Effector memory CD4-positive, alpha-beta T cell (primary cell): ENCODE data around the gene DENND5A.

Experiments
- DNase-seq, 3 donors: peaks; one replicate each; pipeline ENCODE4 v3.0.0-alpha.2; 2020
- H3K27ac ChIP-seq: 2 replicates; pipeline ENCODE4 v1.7.0; 2013; ENCODE audit warnings: mild to moderate bottlenecking, low read length, moderate library complexity; ENCODE audit not compliant: insufficient read depth, poor library complexity, severe bottlenecking
- H3K27me3 ChIP-seq: replicated peaks from 2 replicates; pipeline ENCODE4 v1.7.0; 2013; ENCODE audit warnings: mild to moderate bottlenecking, low read length; ENCODE audit not compliant: insufficient read depth, control insufficient read depth, poor library complexity, severe bottlenecking
- H3K36me3 ChIP-seq: 2 replicates; pipeline ENCODE4 v1.7.0; 2013; ENCODE audit warnings: mild to moderate bottlenecking, low read length, moderate library complexity; ENCODE audit not compliant: control insufficient read depth, insufficient read depth
- H3K4me1 ChIP-seq: 2 replicates; pipeline ENCODE4 v1.7.0; 2013; ENCODE audit warnings: low read length, mild to moderate bottlenecking; ENCODE audit not compliant: control insufficient read depth, insufficient read depth, poor library complexity, severe bottlenecking
- H3K4me3 ChIP-seq: 2 replicates; pipeline ENCODE4 v1.7.0; 2013; ENCODE audit warnings: low read length, low read depth, mild to moderate bottlenecking; ENCODE audit not compliant: insufficient read depth, poor library complexity, severe bottlenecking
- H3K9me3 ChIP-seq: 2 replicates; pipeline ENCODE4 v1.7.0; 2013; ENCODE audit warnings: mild to moderate bottlenecking, low read length, moderate library complexity; ENCODE audit not compliant: control insufficient read depth

The DENND5A gene

DNA sequence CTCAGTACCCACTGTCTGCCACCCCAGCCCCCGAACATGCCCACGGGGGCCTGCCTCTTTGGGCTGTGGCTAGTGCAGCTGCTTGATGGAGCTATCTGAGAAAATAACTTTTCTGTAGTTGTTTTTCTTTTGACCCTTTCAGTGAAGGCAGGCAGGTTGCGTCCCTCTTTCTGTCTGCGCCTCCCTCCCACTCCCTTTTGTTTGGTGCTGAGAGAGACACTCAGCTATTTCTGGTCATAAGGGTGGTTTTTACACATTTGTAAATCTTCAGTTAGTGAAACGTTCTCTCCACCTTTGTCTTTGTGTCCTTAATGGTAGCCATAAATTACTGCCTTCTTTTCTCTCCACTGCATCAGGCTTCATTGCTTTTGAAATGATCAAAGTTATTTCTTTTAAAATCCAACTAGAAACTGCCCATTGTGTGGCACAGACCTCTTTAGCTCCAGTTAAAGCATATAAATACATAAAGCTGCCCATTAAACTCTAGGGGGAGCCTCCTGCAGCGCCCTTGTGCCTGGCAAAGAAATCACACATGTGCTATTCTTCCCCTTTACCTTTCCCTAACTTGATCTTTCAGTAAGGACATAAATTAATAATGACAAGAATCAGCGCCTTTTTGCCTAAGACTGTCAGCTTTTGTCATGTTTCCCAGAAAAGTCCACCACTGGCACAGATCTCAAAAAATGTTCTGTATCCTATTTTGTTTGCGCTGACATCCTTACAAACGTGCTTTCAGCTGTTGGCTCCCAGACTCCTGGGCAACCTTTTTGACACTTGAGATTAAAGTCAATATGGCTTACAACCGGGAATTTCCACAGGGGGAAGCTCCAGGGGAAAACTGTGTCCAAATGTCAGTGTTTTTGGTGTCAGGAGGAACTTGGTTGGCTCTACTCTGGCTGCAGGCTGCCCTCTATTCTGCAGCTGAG is 172.0 kb downstream of the DENND5A start:
- DNase-seq, result no peak
- H3K27me3 ChIP-seq, result peaks cover 18% of the 10 kb centered on the region
- no peaks in the 10 kb centered on the region for H3K4me1 ChIP-seq
- H3K27ac ChIP-seq, result no peak overlapping the region
- H3K36me3 ChIP-seq, result no peaks in the 10 kb centered on the region
- no peak overlapping the region for H3K4me3 ChIP-seq
- no peaks in the 10 kb centered on the region for H3K9me3 ChIP-seq

DNA sequence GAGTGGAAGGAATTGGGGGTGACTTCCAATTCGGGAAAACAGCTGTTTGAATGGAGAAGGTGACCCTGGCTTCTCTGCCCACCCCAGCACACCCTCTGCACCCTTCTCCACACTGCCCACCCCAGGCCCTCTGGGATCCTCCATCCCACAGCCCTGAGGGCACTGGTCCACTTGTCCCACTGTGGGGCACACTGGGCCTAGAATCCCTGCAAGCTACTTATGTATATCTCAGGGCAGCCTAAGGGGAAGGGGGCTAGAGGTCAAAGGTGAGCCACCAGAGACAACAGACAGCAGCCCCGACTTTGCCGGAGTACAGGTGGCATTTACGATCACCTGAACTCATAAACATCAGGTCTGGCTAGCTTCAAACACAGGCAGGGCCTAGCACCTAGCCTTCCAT is 173.1 kb downstream of the DENND5A start:
- no peaks in the 10 kb centered on the region for H3K9me3 ChIP-seq
- DNase-seq, result no peak
- peaks cover 18% of the 10 kb centered on the region for H3K27me3 ChIP-seq
- no peak overlapping the region for H3K27ac ChIP-seq
- no peak overlapping the region for H3K4me3 ChIP-seq
- no peaks in the 10 kb centered on the region for H3K4me1 ChIP-seq
- no peaks in the 10 kb centered on the region for H3K36me3 ChIP-seq

DNA sequence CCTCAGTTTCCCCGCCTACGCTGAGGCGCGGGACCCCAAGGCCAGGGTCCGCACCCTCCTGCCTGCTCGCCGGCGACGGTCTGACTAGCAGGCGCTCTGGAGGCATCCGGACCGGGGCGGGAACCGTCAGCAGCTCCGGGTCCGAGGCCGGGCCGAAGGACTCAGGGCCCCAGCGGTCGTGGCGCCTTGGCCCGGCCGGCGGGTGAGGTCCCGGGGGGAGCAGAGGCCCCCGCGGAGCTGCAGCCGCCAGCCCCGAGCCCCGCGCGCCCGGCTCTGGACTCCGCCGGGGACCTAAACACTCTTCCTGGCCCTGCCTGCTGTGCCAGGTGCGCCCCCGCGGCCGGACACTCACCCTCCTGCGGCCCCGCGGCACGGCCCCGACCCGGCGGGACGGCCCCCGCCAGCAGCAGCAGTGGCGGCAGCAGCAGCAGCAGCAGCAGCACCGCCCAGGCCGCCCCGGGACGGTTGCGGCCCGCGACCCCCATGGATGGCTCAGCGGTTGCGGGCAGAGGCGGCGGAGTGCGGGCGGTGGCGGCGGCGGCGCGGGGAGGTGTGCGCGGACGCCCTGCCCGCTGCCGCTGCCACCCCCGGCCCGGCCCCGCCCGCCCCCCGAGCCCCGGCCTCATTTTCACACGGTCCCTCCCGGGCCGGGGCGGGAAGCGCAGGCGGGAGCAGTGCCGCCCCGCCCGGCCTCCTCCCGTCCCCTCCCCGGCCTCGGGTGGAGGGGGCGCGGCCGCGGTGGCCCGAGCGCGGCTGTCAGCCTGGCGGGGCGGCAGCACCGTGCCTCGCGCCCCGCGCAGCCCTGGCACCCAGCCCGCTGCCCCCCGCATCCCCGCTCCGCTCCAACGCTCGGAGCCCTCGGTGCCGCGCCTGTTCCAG is 173.9 kb downstream of the DENND5A start, which contains the start of gene SCUBE2:
Gene SCUBE2 (minus strand): TSS at position 556 of the 879 bp plus-strand sequence. CDS start 71 bp downstream, at position 485.
- no peak within 1 kb of the TSS for H3K27ac ChIP-seq

DNA sequence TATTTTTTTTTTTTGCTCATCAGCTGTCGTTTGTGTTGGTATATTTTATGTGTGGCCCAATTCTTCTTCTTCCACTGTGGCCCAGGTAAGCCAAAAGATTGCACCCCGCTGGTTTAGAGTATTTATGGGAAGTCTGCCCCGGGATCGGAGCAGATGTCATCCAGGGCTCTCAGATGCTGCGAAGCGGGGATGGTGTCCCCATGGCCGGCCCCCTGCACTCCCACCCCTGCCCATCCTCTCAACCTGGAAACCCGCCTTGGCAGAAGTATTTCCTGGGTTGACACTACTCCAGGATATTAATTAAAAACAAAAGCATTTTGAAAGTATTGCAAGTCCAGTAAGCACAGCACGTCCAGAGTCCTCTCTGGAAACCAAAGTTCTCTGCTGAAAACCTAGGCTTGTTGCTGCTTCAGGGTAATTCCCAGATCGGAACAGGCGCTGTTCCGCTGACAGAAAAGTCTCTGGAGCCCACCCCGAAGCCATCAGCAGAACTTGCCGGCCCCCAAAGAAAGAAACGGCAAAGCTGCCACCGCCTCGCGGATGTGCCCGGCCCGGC is 174.6 kb downstream of the DENND5A start:
- Histone ChIP-seq H3K27ac (no peak overlapping the region), H3K9me3 (no peaks in the 10 kb centered on the region), H3K4me3 (peak overlapping the region; percentile 12), H3K4me1 (no peaks in the 10 kb centered on the region), H3K36me3 (no peaks in the 10 kb centered on the region), H3K27me3 (peaks cover 18% of the 10 kb centered on the region)
- no peak for DNase-seq

More for the DNA sequence above, 173.9 kb downstream of the DENND5A start, which contains the start of gene SCUBE2:
- Histone ChIP-seq H3K4me3 (peak within 1 kb of the TSS; percentile 12), H3K27me3 (peaks cover 18% of the 10 kb centered on the region), H3K4me1 (no peaks in the 10 kb centered on the region), H3K36me3 (no peaks in the 10 kb centered on the region), H3K9me3 (no peaks in the 10 kb centered on the region)
- DNase-seq, result no peak

DNA sequence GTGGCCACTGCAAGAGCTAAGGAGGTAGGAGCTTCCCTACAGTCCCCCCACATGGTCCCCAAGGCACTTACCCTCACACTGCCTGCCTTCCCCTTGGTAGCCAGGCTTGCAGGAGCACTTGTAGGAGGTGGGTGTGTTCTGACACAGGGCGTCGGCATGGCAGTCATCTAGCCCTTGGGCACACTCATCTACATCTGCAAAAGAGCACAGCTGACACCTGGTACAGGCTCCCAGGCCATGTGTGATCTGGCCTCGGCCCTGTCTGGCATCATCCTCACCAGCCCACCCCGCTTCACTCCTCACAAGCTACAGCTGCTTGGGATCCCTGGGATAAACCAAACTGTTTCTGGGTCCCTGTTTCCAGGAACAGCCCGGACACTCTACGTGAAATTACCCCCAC is 175.5 kb downstream of the DENND5A start:
- Histone ChIP-seq H3K4me1 (no peaks in the 10 kb centered on the region), H3K36me3 (no peaks in the 10 kb centered on the region), H3K4me3 (no peak overlapping the region), H3K9me3 (no peaks in the 10 kb centered on the region), H3K27me3 (peaks cover 18% of the 10 kb centered on the region), H3K27ac (no peak overlapping the region)
- no peak for DNase-seq

DNA sequence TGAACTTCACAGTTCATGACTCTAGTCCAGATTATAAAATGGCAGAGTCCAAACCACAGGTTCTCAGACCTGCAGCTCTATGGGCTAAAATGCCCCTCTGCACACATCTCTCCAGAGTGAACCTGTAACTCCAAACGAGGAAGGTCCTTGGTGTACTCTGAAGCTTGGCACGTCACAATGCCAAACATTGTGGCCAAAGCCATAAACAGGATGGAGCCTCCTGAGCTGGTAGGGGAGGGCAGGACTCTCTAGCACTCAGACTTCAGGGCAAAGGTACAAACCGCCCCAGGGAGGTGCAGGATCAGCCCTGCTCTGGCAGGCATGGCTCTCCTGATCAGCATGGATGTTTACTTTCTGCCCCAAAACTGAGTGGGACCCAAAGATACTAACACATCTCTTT is 176.1 kb downstream of the DENND5A start:
- no peak for DNase-seq
- H3K36me3 ChIP-seq, result no peaks in the 10 kb centered on the region
- H3K27ac ChIP-seq, result no peak overlapping the region
- no peaks in the 10 kb centered on the region for H3K9me3 ChIP-seq
- H3K27me3 ChIP-seq, result peaks cover 18% of the 10 kb centered on the region
- no peak overlapping the region for H3K4me3 ChIP-seq
- H3K4me1 ChIP-seq, result no peaks in the 10 kb centered on the region
